GM12891 (cell line): ENCODE data around the gene SLC17A4.

Experiments
- PAX5 ChIP-seq: IDR thresholded peaks from 2 replicates; pipeline ENCODE4 v1.6.1; 2011; ENCODE audit warnings: low read length, moderate library complexity, mild to moderate bottlenecking; ENCODE audit not compliant: insufficient read depth, severe bottlenecking
- POLR2A ChIP-seq: IDR thresholded peaks from 2 replicates; pipeline ENCODE4 v1.6.1; 2011; ENCODE audit warnings: low read depth, low read length, control low read depth
- POLR2AphosphoS5 ChIP-seq: IDR thresholded peaks from 2 replicates; pipeline ENCODE4 v1.6.1; 2011; ENCODE audit warnings: low read depth, low read length, control low read depth
- POU2F2 ChIP-seq: IDR thresholded peaks from 2 replicates; pipeline ENCODE4 v1.6.1; 2011; ENCODE audit warnings: low read depth, mild to moderate bottlenecking, control low read depth, low read length, moderate library complexity
- SPI1 ChIP-seq: IDR thresholded peaks from 2 replicates; pipeline ENCODE4 v1.6.1; 2011; ENCODE audit warnings: low read depth, low read length, control low read depth
- TAF1 ChIP-seq: IDR thresholded peaks from 2 replicates; pipeline ENCODE4 v1.6.1; 2011; ENCODE audit warnings: low read depth, low read length, control low read depth

- TF ChIP-seq POLR2AphosphoS5 (no peak), POLR2A (no peak), SPI1 (no peak), PAX5 (no peak), TAF1 (no peak), POU2F2 (no peak)
These were observed 38.7 kb upstream of the SLC17A4 start for GRCh38 chr6:25715794-25716193.
